Measurements from ENCODE around the gene FAF1.
"Not testable (repeated sequence)": the region's sequence is repeated elsewhere in the genome, so short reads cannot be mapped to it uniquely, and the experiment has no call there.

The FAF1 gene

DNA sequence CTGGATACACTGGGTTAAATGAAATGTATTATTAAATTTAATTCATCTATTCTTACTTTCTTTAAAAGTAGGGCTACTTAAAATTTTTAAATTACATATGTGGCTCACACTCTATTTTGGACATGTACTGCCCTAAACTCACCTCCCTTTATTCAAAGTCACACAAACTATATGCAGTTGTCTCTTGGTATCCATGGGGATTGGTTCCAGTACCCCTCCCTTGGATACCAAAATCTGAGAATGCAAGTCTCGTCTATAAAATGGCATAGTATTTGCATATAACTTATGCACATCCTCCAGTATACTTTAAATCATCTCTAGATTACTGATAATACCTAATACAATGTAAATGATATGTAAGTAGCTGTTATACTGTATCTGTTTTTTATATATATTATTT is 57.6 kb downstream of the FAF1 start:
- TF ChIP-seq, protein P1, sequence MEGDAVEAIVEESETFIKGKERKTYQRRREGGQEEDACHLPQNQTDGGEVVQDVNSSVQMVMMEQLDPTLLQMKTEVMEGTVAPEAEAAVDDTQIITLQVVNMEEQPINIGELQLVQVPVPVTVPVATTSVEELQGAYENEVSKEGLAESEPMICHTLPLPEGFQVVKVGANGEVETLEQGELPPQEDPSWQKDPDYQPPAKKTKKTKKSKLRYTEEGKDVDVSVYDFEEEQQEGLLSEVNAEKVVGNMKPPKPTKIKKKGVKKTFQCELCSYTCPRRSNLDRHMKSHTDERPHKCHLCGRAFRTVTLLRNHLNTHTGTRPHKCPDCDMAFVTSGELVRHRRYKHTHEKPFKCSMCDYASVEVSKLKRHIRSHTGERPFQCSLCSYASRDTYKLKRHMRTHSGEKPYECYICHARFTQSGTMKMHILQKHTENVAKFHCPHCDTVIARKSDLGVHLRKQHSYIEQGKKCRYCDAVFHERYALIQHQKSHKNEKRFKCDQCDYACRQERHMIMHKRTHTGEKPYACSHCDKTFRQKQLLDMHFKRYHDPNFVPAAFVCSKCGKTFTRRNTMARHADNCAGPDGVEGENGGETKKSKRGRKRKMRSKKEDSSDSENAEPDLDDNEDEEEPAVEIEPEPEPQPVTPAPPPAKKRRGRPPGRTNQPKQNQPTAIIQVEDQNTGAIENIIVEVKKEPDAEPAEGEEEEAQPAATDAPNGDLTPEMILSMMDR (conservative IDR thresholded peaks at IDR 0.05; ENCODE audit: low read depth, low read length): no peak
- no peak overlapping the region for H3K4me3 ChIP-seq (ENCODE audit: low read depth, low read length)
- no peak for DNase-seq (ENCODE audit: low read depth)

DNA sequence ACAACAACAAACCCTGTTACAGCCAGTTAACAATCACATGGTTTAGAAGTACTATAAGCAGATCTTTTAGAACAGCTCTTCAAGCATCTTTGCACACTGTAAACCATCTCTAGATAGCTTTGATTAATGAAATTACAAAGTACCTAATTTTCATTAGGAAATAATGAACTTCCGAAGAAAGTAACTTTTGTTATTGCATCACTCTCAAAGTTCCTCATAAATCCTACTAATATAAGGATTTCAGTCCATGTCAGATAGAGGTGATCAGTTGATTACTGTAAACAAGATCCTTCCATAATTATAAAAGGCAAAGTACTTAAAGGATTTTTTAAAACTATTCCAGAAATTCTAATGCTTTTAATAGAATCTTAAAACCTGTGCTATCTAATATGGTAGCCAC is 58.2 kb downstream of the FAF1 start:
- no peak for DNase-seq (ENCODE audit: low read depth)
- no peak overlapping the region for H3K4me3 ChIP-seq (ENCODE audit: low read depth, low read length)
- TF ChIP-seq, protein P1 (conservative IDR thresholded peaks at IDR 0.05; ENCODE audit: low read depth, low read length): no peak

DNA sequence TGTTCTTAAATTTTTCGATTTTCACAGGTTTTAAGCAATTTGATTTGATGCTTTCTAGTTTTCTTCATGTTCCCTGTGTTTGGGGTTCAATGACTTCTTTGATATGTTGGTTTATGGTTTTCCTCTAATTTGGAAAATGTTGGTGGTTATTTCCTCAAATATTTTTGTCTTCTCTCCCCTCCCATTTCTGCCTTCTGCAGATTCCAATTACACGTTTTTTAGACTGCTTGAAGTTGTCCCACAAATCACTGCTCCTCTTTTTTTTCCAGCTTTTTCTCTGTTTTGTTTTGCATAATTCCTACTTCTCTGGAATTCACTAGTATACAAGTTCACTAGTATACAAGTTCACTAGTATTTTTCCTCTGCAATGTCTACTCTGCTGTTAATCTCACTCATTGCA is 61.3 kb downstream of the FAF1 start:
- TF ChIP-seq, protein P1 (conservative IDR thresholded peaks at IDR 0.05; ENCODE audit: low read depth, low read length): no peak
- no peak for DNase-seq (ENCODE audit: low read depth)
- no peak overlapping the region for H3K4me3 ChIP-seq (ENCODE audit: low read depth, low read length)

DNA sequence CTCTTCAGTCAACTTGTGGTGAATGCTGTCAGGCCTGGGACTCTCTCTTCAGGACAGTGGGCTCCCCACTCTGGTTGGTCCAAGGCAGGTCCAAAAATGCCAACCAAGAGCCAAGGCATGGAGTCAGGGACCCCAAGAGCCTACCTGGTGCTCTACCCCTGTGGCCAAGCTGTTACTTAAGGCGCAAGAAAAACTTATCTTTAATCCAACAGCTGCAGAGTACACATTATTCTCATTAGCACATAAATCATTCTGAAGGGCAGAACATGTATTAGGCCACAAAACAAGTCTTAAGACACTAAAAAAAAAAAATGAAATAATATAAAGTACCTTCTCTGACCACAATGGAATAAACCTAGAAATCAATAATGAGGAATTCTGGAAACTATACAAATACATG is 65.7 kb downstream of the FAF1 start:
- DNase-seq (ENCODE audit: low read depth): no peak
- no peak overlapping the region for H3K4me3 ChIP-seq (ENCODE audit: low read depth, low read length)
- TF ChIP-seq, protein P1 (conservative IDR thresholded peaks at IDR 0.05; ENCODE audit: low read depth, low read length): no peak

DNA sequence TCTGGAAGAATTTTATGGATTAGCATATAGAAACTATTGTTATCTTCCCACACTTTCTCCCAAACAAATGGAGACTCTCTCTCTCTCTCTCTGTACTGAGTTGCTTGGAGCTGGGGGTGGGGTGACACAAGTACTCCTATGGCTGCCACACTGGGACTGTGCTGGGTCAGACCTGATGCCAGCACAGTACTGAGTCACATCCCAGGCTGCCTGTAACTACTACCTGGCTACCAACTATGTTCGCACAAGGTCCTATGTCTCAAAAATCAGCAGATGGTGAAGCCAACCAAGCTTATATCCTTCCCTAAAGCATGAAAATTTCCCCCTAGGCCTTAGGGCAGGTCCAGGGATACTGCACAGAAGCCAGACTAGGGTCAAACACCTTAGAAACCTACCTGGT is 66.6 kb downstream of the FAF1 start:
- no peak overlapping the region for H3K4me3 ChIP-seq (ENCODE audit: low read depth, low read length)
- no peak for DNase-seq (ENCODE audit: low read depth)
- TF ChIP-seq, protein P1 (conservative IDR thresholded peaks at IDR 0.05; ENCODE audit: low read depth, low read length): no peak

DNA sequence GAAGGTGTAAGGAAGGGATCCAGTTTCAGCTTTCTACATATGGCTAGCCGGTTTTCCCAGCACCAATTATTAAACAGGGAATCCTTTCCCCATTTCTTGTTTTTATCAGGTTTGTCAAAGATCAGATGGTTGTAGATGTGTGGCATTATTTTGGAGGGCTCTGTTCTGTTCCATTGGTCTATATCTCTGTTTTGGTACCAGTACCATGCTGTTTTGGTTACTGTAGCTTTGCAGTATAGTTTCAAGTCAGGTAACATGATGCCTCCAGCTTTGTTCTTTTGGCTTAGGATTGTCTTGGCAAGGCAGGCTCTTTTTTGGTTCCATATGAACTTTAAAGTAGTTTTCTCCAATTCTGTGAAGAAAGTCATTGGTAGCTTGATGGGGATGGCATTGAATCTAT is 72.5 kb downstream of the FAF1 start:
- not testable (repeated sequence) for H3K4me3 ChIP-seq (ENCODE audit: low read depth, low read length)

DNA sequence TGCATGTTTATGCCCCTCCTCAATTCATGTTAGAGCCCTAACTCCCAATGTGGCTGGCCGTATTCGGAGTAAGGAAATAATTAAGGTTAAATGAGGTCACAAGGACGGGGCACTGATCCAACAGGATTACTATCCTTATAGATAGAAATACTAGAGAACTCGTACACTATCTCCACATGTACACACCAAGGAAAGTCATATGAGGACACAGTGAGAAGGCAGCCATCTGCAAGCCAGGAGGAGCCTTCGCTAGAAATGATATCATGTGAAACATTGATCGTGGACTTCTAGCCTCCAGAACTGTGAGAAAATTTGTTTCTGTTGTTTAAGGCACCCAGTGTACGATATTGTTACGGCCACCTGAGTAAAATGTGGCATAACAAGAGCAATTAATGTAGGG is 79.7 kb downstream of the FAF1 start:
- no peak for DNase-seq (ENCODE audit: low read depth)

More for the DNA sequence above, 72.5 kb downstream of the FAF1 start:
- DNase-seq (ENCODE audit: low read depth): not testable (repeated sequence)

More for the DNA sequence above, 79.7 kb downstream of the FAF1 start:
- TF ChIP-seq, protein P1 (conservative IDR thresholded peaks at IDR 0.05; ENCODE audit: low read depth, low read length): no peak
- H3K4me3 ChIP-seq (ENCODE audit: low read depth, low read length): no peak overlapping the region
